GM21423 (cell line): ENCODE measurements around the gene DCXR.
"Not testable (repeated sequence)": the region's sequence is repeated elsewhere in the genome, so short reads cannot be mapped to it uniquely, and the experiment has no call there.

Source experiments
- ATAC-seq: cut with Tn5 transposase; IDR thresholded peaks from one replicate; pipeline ENCODE4 v1.9.1; 2021; ENCODE audit warnings: mild to moderate bottlenecking, moderate library complexity; ENCODE audit not compliant: unreplicated experiment

The DCXR gene

DNA sequence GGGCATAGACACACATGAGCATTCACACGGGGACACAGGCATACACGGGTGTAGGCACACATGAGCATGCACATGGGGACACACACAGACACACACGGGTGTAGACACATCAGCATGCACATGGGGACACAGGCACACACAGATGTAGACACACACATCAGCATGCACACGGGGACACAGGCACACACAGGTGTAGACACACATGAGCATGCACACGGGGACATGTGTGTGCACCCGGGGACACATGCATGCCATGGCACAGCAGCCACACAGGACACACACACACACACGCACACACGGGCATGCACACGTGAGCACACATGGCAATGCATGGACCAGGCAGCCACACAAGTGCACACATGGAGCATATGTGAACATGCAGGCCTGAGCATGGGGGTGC lies 5.2 kb upstream of the DCXR start:
- ATAC-seq = no peak

DNA sequence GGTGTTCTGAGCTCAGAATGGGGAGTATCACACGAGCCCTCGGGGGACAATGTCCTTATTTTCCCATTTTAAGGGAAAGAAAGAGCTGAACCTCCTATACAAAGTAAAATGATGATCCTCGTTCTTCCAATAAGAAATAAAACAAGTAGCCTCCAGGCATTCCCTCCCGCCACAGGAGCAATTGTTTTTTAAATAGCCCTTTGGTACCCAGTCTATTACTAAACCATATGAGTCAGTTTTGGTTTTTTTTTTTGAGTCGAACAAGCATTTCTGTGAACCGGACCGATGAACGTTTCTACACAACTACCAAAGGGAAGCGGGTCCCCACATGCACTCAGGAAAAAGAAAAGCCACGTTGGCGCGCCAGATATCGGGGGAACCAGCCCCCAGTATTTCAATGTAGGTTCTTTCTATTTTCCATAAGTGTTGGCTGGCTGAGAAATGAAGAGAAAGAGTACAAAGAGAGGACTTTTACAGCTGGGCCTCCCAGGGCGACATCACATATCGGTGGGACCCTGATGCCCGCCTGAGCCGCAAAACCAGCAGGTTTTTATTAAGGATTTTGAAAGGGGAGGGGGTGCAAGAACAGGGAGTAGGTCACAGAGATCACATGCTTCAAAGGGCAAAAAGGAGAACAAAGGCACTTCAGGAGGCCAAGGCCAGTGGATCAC lies 3.8 kb upstream of the DCXR start:
- ATAC-seq = no peak

DNA sequence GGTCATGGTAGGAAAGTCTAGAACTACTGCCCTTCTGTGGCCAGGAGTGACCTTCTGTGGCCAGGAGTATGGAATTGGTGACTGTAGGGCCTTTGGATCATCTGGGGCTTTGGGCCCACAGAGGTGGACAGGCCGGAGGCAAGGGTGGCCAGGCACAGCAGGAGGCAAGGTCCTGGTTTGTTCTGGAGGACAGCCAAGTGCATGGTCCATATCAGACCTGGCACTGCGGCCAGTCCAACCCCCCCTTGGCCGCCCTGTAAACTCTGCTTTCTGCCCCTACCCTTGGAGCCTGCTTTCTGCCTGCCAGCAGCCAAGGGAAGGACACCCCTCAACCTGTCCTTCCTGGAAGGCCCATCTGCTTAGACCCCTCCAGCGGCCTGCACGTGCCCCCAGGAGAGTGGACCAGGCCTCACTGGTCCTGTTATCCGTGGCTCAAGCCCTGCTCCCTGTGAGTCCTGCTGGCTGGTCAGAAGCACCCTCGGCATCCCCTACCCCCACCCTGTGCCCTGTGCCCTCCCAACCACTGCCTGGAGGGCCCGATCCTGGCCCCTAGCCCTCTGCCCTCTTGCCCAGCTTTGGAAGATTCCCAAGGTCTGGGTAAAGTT lies 2.3 kb upstream of the DCXR start:
- no peak for ATAC-seq

DNA sequence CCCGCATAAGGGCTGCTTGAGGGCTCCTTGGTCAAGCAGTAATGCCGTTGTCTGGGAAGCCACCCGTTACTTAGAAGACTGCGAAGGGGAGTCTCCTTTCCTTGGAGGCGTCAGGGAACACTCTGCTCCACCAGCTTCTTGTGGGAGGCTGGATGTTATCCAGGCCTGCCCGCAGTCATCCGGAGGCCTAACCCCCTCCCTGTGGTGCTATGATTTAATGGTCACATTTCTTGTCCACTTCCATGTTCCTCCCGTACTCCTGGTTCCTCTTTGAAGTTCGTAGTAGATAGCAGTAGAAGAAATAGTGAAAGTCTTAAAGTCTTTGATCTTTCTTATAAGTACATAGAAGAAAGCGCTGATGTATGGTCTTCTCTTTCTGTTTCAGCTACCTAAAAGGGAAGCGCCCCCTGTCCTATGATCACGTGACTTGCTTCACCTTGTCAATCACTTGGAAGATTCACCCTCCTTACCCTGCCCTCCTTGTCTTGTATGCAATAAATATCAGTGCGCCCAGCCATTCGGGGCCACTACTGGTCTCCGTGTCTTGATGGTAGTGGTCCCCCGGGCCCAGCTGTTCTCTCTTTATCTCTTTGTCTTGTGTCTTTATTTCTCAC lies 1.4 kb upstream of the DCXR start:
- not testable (repeated sequence) for ATAC-seq

DNA sequence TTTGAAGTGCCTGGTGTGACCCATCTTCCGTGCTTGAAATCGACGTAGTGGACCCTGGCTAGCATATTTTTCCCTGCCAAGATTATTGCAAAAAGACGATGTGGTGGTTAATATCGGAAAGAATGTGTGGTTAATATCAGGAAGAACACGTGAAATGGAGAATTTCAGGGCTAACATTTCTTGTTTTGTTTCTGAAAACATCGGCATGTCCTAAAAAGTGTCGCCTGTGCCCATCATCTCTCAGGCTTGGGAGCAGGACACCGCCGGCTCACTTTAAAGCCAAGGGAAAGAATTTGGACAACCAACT lies 345 bp upstream of the DCXR start:
- ATAC-seq = no peak

DNA sequence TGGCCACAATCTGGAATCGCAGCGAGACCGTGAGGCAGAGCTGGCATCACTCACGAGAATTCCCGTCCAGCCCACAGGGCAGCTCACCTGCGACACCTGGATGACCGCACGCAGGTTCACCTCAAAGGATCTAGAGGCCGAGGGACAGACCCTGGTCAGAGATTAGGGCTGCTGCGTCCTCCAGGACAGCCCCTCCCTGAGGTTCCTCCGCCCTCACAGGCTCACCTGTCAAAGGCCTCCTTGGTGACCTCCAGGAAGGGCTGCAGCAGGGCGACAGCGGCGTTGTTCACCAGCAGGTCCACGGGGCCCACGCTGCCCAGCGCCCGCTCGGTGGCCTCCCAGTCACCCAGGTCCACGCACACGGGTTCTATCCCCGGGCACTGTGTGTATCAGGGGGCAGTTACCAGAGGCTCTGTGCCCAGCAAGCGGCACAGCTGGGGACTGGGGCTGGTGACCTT lies 834 bp downstream of the DCXR start:
- no peak for ATAC-seq

DNA sequence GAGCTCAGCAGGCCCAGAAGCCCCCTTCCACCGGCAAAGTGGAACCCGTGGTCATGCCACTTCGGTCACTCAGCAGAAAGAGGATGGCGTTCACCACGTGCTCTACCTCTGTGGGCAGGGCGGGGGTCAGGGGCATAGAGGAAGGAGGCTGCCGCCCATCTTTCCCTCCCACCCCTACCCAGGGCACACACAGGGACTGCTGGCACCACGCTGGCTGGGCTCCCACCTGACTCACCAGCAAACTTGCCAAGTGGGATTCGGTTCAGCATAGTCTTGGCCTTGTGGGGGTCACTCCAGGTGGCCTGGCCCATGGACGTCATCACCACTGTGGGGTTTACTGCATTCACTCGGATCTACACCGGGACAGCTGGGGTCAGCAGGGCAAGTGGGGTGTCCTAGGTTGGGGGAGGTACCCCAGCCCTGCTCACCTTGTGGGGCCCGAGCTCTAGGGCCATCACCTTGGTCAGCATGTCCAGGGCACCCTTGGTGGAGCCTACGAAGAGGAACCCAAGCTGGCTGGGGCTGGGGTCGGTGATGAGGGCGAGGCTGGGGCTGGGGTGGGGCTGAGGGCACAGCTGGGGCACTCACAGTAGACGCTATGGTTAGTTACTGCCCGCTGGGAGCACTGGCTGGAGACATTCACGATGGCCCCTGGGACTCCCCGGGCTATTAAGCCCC lies 1.4 kb downstream of the DCXR start:
- ATAC-seq = no peak

DNA sequence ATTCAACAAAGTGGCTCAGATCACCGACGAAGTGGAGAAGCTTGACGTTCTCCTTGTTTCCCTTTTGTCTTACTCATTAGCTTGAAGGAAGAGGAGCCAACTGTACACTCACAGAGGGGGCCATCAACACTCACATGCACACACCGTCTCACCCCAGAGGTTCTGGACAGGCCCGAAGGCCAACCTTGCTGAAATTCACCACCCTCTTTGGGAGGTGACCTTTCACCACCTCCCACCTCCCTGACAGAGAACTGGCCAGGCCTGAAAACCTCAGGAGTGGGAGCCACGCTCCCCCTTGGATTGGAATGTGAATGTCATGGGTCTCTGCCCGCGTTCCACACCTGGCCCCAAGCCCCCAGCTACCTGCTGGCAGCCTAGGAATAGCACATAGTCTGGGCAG lies 2.0 kb downstream of the DCXR start:
- no peak for ATAC-seq

DNA sequence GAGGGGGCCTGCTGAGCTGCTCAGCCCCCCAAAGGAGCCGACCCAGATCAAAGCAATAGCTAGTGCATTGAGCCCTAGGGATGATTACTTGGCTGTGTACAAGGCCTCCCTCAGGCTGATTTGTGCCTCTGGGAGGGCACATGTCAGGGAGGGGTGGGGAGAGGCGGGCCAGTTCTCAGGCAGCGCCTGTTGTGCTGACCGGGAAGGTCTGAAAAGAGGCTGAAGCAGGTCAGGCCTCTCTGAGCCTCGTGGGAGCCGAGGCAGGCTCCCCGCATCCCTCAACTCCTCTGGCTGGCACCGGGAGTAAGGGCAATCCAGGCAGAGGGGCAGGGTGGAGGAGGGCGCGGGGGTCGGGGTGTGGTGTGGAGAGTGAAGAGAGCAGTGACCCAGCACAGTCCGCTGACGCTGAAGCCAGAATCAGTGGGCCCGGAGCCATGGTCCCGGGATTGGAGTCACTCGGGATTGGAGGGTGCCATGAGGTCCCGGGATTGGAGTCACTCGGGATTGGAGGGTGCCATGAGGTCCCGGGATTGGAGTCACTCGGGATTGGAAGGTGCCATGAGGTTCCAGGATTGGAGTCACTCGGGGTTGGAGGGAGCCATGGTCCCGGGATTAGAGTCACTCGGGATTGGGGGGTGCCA lies 3.0 kb downstream of the DCXR start:
- ATAC-seq = no peak

DNA sequence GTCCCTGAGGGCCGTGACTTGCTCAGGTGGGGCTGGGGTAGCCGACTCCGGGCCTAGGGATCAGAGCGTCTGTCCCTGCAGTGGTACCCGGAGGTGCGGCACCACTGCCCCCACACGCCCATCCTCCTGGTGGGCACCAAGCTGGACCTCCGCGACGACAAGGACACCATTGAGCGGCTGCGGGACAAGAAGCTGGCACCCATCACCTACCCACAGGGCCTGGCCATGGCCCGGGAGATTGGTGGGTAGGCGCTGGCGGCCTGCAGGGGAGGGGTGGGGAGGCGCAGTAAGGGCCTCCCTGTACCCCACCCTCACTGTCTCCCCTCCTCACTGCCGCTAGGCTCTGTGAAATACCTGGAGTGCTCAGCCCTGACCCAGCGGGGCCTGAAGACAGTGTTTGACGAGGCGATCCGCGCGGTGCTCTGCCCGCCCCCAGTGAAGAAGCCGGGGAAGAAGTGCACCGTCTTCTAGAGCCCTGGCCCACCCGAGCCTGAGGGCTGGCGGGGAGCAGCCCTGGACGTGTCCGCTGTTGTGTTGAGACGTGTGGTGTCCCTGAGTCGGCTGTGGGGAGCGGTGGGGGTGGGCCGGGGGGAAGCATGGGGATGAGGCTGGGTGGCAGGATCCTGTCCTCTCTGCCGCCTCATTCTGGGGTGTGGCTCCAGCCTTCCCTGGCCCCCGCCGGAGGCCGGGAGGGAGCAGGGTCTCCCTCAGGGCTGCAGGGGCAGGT lies 4.0 kb downstream of the DCXR start:
- no peak for ATAC-seq

DNA sequence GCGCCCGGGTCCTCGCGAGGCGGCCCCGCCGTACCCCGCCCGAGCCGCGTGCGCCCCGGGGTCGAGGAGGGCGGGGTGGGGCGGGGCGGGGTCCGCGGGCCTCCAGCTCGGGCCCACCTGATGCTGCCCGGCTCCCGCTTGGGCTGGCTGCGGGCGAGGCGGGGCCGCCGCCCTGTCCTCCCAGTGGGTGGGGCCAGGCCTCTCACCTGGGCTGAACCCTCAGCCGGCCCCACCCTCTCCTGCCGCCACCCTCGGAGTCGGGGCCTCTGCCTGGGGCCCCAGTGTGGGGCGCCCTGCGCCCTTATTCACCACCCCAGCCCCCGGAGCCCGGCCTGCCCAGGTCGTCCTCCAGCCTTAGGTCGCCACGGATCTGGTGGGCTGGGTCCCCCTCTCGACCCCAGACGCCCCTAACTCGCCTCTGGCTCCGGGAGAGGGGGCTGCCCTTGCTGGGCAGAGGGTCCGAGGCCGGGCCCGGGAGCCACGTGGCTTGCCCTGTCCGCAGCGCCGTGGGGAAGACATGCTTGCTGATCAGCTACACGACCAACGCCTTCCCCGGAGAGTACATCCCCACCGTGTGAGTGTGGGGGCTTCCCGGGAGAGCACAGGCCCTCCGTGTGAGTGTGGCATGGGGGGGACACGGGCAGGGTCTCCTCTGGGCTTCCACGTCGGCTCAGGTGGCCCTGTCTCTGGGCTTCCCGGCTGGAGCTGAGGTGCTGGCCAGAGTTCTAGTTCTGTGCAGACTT lies 5.4 kb downstream of the DCXR start:
- no peak for ATAC-seq

DNA sequence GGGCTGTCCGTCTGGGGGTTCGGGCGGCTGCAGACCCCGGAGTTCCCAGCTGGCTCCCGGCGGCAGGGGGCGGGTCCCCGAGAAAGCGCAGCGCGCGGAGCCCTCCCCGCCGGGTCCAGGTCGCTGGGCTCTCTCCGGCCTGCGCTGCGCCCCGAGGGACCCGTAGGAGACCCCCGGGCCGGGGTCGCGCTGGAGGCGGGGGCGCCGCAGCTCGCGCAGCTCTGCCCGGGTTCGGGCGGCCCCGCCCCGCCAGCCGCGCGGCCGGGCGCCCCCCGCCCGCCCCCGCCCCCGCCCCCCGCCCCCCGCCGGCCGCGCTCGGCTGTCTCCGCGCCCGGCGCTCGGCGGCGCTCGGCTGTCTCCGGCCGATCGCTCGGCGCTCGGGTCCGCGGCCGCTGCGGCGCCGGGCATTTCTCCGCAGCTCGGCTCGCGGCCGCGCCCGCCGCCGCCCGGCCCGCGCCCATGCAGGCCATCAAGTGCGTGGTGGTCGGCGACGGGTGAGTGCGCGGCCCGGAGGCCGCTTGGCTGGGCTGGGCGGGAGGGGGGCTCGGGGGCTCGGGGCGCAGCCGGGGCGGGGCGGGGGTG lies 6.1 kb downstream of the DCXR start, which contains the start of gene RAC3:
RAC3 (plus strand) TSS at position 376 of the 582 bp plus-strand sequence; CDS start at position 460, 84 bp downstream.
- ATAC-seq = no peak

DNA sequence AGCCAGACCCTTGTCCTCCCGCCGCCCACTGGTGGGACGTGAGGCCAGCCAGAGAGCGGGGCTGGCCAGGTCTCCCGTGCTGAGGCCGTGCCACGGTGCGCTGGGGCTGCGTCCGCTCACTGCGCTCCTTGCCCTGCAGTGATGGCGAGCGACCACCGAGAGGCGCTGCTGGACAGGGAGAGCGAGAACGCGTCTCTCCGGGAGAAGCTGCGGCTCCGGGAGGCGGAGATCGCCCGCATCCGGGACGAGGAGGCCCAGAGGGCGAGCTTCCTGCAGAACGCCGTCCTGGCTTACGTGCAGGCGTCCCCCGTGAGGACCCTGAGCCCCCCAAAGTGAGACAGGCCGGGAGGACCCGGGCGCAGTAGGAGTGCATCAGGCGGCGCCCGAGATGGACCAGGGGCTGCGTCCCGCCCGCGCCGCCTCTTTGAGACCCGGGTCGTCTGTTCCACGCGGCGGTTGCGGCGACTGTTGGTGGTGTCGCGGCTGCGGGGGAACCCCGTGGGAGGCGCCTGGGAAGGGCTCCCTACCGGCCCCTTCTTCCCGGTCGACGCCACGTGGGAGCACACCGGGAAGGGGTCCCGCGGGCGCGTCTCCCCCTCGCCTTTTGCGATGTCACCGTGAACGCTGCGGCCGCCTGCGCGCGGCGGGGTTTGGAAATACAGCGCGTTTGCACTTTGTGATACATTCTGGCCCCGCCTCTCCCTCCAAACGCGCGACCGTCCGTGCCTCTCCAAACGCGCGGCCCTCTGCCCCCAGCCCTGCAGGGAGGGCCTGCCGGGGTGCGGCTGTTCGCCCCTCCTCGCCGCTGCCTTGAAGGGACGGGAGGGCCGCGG lies 6.8 kb downstream of the DCXR start:
- peak; percentile 39 for ATAC-seq

DNA sequence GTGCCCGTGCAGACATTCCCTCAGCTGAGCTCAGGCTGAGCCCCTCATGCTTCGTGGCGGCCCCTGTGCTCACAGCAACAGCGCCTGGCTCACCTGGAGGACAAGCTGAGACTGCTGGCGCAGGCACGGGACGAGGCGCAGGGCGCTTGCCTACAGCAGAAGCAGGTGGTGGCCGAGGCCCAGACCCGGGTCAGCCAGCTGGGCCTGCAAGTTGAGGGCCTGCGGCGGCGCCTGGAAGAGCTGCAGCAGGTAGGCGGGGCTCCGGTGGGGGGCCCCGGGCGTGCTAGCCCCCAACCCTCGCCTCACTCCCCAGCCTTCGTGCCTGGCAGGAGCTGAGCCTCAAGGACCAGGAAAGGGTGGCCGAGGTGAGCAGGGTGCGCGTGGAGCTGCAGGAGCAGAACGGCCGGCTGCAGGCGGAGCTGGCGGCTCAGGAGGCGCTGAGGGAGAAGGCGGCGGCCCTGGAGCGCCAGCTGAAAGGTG lies 7.5 kb downstream of the DCXR start:
- peak; percentile 8 for ATAC-seq

DNA sequence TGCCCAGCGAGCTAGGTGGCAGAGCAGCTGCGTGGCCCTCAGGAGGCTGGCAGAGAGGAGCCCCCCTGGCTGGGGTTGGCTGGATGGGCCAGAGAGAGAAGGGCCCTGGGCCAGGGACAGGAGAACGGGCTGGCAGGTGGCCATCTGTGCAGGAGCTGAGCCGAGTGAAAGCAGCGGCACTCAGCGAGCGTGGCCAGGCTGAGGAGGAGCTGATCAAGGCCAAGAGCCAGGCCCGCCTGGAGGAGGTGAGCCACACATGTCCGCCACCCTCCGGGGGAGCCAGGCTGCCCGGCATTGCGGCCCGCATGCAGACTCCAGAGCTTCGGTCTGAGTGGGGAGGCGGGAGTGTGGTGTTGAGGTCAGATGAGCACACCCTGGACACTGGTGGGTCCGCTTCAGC lies 8.1 kb downstream of the DCXR start:
- ATAC-seq = no peak

DNA sequence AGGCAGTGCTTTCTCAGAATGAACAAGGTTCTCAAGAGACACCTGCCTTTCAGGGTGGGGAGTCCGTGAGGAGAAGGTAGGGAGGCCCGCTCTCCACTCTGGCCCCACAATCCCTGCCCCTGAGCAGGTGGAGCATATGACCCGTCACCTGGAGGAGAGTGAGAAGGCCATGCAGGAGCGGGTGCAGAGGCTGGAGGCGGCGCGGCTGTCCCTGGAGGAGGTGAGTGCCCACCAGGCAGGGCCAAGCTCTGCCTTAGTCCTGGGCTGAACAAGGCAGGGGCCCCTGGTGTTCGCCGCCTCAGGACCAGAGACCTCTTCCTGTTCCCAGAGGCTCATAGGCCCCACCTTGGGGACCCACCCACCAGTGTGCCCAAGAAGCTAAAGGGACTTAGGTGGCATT lies 8.5 kb downstream of the DCXR start:
- ATAC-seq = no peak

DNA sequence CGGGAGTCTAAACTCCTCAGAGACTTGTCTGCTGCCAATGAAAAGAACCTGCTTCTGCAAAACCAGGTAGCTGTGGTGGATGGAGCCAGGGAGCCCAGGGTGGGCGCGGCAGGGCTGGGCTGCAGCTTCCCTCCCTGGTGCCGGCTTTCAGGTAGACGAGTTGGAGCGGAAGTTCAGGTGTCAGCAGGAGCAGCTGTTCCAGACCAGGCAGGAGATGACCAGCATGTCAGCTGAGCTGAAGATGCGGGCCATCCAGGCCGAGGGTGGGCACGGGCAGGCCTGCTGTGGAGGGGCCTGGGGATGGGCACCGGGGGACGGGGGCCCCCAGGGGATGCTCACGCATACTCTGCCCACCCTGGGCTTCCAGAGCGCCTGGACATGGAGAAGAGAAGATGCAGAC lies 9.3 kb downstream of the DCXR start:
- ATAC-seq = no peak

DNA sequence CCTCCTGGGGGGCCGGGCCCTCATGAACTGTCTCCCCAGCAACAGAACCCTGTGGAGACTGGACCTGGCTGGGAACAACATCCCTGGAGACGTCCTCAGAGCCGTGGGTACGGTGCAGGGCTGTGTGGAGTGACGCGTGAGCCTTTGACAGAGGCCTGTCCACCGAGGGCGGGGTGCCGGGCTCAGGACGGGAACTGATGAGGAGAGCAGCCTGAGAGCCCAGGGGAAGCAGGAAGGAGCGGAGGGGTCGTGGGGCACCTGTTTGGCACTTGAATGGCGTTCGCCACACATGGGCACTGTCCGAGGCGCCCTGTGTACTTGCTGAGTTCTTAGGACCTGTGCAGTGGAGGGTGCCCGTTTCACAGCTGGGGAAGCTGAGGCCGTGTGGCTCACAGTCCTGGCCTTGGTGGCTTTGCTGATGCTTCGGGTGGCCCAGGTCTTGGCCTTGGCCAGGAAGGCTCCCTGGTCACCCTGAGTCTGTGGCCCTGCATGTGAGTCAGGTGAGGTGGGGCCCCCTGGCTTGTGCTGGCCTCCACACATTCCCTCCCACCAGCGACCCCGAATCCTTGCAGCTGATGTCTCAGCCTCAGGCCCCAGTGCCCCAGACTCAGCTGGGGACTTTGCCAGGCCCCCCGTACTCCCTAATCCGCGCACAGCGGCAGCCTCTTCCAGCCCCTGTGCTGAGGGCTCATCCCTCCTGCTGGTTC lies 11.9 kb downstream of the DCXR start:
- ATAC-seq = no peak
